HG03354 (cell line): ENCODE measurements around the gene LOXHD1.
A peak's percentile ranks its signal among the peaks of the same experiment; 100 is the strongest.

ENCODE experiments used
- ATAC-seq: cut with Tn5 transposase; IDR thresholded peaks from one replicate; pipeline ENCODE4 v1.9.1; 2021; ENCODE audit warnings: mild to moderate bottlenecking; ENCODE audit not compliant: unreplicated experiment, poor library complexity, severe bottlenecking

Gene LOXHD1

DNA sequence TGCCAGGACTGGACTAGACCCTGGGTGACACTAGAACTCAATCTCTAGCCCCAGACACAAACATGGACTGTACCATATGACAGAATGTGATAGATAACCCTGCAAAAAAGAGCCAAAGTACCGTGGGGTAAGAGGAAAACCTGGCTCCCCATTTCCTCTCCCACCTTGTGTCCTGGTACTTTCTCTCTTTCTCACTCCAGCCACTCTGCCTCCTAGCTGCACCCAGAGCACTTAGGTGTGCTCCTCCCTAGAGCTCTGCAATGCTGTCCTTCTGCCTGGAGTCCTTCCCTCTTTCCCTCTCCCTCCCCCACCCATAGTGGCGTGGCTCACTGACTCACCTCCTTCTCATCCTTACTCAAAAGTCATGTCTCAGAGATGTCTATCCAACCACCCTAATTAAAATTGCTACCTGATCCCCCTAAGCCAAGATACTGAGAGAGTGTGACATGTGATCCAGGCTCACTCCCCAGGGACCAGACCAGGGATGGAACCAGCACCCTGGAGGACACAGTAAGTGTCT lies 171.3 kb downstream of the LOXHD1 start:
- no peak for ATAC-seq

- no peak for ATAC-seq
These were observed 172.0 kb downstream of the LOXHD1 start for GRCh38 chr18:46484971-46485370.

DNA sequence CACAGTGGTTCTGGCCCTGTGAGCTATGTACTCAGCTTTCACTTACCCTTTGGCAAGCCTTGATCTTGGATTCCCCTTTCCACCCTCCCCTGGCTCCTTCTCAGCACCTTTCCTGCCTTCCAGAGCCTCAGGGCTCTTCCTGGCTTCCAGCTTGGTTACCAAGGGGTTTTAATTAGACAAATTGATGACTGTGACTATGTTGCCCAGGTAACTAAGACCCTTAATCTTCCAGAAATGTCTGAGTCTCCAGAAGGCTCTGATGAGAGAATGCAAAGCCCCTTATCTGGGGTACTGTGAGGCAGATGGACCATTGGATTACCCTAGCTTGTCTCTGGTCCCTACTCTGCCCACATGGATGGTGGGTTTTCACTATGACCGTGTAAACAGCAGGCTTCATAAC lies 174.2 kb downstream of the LOXHD1 start:
- ATAC-seq, result no peak

- ATAC-seq, result no peak
These were observed 175.2 kb downstream of the LOXHD1 start for GRCh38 chr18:46481847-46482245.

GRCh38 chr18:46481048-46481846 lies 175.8 kb downstream of the LOXHD1 start:
- peak; percentile 68 for ATAC-seq

DNA sequence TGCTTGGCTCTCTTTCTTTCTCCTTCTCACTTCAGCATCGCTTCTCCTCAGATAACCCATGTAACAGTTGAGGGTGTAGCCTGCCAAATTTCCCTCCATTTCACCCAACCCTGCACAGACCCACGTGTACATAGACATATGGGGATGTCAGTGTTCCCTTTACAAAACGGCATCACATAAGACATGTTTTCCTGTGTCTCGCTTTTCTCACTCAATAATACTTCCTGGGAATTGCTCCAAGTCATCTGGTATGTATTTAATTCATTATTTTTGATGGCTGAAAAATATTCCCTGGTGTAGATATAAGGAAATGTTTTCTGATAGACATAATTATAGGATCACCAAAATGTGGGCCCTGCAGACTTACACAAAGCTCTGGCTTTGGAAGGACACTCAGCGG lies 176.8 kb downstream of the LOXHD1 start:
- no peak for ATAC-seq

GRCh38 chr18:46478796-46479195 lies 178.2 kb downstream of the LOXHD1 start:
- ATAC-seq, result no peak

DNA sequence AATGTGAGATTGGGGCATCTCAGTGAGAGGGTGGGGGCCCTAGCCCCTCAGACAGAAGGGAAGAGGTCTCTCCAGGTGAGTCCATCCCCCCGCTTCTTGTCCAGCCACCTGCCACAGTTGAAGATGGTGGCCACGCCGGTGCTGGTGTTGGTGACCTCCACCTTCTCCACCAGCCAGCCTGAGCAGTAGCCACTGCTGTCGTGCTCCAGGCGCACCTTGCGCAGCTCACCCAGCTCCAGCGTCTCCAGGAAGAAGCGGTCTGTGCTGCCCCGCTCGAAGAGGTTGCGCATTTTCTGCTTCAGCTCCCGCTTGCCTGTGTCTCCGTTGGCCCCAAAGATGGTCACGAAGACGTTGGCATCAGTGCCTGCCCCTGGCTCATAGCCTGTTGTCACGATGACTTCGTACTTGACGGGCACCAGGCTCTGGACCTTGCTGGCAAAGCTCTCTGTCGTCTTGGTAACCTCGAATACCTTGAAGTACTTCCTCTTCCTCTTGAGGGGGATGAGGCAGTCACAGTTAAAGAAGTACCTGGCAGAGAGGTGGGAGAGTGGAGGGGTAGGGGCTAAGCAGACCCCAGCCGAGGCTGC lies 179.5 kb downstream of the LOXHD1 start:
- ATAC-seq, result no peak

GRCh38 chr18:46475390-46475752 lies 181.6 kb downstream of the LOXHD1 start:
- no peak for ATAC-seq

DNA sequence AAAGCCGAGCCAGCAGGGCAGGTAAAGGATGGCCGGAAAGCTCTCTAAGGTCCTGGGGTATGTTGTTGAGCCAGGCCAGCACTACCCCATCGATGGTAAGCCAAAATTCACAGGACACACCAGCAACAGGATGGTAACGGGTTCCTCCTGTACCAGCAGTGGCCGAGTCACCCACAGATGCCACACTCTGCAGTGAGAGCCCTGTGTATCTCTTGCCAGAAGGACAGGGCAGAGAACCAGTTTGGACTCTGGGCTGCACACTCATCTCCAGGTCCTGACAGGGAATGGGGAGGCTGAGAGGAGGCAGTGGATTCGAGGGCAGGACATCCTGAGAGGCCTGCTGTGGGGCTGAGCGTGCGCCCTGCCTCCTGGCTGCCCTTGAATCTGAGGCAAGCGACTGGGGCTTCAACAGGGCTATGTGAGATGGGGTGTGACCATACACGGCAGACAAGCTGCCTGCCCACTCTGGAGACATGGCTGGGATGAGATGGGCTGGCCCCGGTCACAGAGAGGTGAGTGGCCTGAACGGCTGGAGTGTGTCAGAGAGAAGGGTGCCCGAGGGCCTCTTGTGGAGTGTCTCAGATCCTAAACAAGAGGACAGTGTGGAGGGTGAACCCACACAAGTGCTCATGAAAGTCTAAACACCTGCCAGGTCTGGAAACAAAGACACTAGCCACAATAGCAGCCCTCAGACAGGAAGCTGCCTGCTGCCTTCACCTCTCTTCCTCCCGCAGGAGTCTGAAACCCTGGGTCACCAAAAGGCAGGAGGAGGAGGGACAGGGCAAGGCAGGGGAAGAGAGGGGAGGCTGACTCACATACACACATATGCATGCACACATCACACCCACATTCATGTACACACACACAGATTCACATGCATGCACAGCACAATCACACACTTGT lies 182.3 kb downstream of the LOXHD1 start:
- ATAC-seq, result no peak

- no peak for ATAC-seq
These were observed 185.1 kb downstream of the LOXHD1 start for GRCh38 chr18:46471809-46472498.

GRCh38 chr18:46470714-46471113 lies 186.3 kb downstream of the LOXHD1 start:
- ATAC-seq, result no peak

DNA sequence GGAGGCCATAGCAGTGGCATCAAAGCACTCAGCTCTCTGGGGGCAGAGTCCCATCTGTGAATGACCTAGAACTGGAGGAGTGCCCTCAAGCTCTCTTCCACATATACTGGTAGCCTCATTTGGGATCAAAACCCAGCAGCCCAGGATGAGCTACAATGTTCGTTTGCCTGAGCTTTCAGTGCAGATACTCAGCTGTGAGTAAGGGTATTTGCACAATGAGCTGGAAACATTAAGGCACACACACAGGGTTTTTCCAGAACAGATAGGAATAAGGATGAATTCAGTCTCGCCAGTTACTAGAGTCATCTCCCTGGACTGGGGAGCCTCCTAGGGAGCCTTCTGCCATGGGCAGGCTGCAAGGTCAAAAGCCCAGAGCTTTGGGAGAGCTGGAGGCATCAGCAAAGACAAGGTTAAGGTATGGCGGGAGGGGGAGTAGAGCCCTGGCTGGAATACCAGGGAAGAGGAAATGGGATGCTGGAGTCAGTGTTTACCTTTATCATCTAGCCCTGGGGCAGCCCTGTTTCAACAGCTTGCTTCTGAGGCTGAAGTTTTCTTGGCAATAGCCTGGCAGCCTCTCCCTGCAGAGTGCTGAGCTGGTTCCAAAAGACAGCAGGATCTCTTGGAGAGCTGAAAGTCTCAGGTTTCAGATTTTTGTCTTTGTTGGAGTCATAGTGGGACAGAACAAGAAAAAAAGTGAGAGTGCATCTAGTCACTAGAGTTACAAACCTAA lies 187.7 kb downstream of the LOXHD1 start:
- ATAC-seq, result no peak

GRCh38 chr18:46468426-46469180 lies 188.4 kb downstream of the LOXHD1 start:
- ATAC-seq, result no peak

DNA sequence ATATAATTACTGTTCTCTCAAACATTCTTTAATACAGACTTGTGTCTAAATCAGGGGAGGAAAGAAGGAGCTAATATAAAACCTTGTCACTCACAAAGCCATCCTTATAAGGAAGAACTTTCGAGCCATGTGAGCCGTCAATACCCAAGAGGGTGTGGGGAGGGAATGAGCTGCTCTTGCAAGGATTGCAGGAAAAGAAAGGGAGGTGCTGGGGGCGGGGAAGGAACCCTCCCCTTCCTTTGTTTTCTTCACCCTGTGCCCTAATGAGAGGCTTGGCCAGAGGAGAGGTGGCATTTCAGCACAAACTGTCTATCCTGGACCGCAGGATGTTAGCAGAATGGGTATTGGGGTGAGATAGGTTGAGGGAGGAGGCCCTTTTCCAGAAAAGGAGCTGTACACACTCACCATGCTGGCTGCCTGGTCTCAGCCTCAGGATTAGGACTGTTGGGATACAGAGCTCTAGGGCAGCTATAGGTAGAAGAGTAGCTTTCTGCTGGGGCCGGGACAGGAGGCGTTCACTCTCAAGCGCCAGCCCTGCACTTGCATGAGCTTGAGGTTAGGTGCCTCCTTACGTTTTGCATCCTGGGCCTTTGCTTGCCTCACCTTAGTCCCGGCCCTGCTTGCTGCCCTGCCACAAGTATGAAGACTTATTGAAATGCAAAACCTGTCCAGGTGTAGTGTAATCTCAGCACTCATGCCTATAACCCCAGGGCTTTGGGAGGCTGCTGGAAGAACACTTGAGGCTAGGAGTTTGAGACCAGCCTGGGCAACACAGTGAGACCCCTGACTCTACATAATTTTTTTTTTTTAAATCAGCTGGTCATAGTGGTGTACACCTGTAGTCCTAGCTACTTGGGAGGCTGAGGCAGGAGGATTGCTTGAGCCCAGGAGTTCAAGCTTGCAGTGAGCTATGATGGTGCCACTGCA lies 190.5 kb downstream of the LOXHD1 start:
- no peak for ATAC-seq

DNA sequence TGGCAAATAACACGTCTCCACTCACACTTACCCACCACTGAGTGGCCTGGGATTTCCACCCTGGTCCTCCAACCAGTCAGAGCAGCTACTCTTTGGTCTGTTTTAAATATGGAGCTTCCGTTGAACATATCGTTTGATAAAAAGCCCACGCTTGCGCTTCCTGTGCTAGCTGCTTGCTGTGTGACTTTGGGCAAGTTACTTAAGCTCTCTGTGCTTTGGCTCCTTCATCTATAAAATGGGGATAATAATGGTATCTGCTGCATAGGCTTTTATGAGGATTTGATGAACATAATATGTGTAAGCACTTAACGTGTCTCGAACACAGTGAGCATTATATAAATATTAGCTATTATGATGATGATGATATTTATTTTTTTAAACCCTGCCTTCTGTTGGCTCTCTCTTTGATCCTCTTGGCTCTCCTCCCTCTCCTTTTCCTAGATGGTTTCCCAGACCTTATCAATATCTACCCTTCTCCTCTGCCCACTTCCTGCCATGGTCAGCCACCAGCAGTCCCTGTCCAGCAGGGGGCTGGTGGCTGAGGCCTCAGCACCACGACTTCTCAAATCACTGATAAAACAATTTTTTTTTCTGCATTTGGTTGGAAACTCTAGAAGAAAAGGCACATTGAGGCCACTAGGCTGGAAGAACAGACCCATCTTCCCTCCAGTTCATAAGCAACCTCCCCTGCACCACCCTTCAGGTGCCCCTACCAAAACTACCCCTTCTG lies 191.9 kb downstream of the LOXHD1 start:
- no peak for ATAC-seq

DNA sequence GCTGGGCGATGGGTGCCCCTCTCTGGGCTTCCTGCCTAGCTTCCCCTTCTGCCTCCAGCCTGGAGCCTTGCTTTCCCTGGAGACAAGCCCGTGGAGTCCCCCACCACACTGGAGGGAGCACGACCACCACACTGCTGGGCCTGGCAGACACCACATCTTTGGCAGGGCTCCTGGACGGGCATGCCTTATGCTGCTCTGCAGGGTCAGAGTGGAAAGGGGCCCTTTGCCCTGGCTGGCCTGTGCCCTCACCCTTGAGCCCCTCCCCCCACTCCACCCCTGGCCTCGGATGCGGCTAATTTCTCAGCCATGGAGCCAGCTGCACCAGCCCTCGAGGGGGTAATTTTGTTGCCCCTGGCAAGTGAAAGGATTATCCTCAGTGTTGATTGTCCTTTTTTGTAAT lies 194.5 kb downstream of the LOXHD1 start:
- no peak for ATAC-seq
